WI38 (cell line): ENCODE results near the gene POU5F1.
"Not testable (repeated sequence)": the region's sequence is repeated elsewhere in the genome, so short reads cannot be mapped to it uniquely, and the experiment has no call there.

Experiments
- H3K4me3 ChIP-seq: 2 replicates; pipeline ENCODE4 v1.5.1; 2011; ENCODE audit warnings: low read depth, mild to moderate bottlenecking, control low read depth, low read length
- CTCF ChIP-seq: IDR thresholded peaks from 2 replicates; pipeline ENCODE4 v1.5.1; 2012; ENCODE audit warnings: low read depth, mild to moderate bottlenecking, control low read depth, low read length

The POU5F1 gene

DNA sequence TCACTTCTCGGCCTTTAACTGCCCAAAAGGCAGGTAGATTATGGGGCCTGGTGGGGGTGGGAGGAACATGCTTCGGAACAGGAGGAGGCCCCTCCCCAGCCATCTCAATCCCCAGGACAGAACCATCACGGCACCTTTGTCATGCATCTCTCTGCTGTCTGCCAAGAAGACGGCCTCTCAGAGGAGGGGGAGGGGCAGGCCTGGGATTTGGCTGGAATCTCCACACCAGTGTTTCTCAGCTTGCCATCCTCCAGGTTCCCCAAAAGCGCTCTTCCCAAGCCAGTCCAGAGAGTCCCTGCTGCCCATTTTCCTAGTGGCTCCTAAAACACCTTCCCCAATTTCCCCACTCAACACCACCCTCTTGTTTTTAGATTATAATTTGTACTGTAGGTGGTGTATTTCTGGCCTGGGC, 2.5 kb upstream of the POU5F1 start:
- no peak for TF ChIP-seq CTCF

GRCh38 chr6:31171931-31172905, 1.7 kb upstream of the POU5F1 start:
- TF ChIP-seq CTCF = no peak
- no peak overlapping the region for H3K4me3 ChIP-seq

More for the DNA sequence above, 2.5 kb upstream of the POU5F1 start:
- H3K4me3 ChIP-seq = no peak overlapping the region

DNA sequence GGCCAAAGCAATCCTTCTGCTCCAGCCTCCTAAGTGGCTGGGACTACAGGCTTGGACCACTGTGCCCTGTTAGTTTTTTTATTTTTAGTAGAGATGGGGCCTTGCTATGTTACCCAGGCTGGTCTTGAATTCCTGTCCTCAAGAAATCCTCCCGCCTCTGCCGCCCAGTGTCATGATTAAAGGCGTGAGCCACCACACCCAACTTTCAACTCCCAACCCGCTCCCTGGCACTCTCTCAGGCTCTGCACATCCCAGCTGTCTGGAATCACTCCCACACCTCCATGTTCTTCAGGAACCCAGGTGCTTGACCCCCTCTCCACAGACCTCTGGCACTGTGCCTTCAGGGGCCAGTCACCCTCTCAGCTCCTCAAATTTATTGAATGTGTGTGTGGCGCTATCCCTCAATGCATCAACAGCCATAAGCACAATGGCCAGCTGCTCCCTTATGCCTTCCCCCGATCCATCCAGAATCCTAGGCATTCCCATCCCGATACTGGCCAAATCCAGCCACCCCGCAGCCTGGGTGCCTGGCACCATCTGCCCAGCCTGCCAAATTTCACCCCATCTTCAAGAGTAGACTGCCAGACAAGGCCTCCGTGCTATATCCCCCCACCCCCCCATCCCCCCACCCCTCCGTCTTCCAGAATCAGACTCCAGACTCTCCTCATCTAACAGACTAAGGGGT, 647 bp upstream of the POU5F1 start:
- H3K4me3 ChIP-seq = no peak overlapping the region
- no peak for TF ChIP-seq CTCF

DNA sequence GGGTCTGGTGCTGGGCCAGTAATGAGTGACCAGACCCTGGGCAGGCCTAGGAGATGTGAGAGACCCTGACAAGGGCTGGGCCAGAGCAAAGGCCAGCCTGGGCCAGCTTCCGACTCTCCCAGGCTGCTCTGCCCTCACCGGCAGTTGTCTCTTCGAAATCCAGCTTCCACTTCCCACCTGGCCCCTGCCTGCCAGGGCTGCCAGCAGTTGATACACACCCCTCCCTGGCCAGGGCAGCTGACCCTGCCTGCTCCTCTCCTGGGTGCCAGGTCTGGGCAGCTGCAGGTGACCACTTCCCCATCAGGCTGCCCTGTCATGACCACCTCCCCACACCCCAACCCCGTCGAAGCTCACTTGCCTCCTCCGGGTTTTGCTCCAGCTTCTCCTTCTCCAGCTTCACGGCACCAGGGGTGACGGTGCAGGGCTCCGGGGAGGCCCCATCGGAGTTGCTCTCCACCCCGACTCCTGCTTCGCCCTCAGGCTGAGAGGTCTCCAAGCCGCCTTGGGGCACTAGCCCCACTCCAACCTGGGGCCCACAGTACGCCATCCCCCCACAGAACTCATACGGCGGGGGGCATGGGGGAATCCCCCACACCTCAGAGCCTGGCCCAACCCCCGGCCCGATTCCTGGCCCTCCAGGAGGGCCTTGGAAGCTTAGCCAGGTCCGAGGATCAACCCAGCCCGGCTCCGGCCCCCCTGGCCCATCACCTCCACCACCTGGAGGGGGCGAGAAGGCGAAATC, 453 bp downstream of the POU5F1 start:
- H3K4me3 ChIP-seq = not testable (repeated sequence)

DNA sequence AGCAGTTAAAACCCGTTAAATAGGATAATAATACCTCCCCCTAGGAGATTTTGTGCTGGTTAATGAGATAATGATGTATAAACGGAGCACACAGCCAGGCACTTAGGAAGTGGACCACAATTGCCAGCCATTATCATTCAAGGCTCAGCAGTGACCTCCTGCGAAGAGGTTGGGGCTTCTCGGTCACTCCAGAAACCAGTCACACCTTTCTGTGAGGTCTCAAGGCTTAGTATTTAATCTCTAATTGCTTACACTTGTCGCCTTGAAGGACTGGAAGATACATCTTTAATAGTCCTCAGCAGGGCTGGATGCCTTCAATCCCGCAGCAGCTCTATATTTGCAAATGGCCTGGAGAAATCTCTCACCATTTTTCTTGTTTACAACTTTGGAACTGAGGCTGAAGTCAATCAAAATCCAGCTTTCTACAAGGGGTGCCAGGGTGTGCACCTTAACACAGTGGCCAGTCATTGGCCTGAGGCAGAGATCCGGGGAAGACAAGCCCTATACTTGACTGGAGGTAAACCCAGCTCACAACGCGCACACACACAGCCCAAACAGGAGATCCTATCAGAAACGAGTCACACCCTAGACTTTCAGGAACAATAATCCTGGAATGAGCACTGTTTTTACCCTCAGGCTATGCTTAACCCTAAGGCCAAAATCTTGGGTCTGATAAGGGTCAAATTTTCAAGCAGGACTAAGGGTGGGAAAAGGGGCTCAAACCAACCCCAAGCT, 1.2 kb downstream of the POU5F1 start:
- TF ChIP-seq CTCF = no peak

DNA sequence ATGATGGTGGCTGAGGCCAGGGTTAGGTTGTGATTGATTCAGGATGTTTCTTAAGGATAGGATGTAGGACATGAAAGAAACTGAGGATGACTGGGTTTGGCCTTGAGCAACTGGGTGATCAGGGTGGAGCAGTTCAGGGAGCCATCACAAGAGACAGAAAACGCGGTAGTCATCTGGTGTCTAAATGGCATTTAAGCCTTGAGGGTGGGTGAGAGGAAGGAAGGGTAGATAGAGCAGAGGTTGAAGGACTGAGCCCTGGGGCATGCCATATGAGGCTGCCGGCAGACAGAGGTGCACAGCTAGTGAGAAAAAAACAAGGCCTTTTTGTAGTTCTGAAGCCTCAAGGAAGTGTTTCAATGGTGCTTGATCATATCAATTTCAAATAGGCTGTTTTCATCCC, 1.9 kb downstream of the POU5F1 start:
- no peak overlapping the region for H3K4me3 ChIP-seq
- no peak for TF ChIP-seq CTCF

More for the DNA sequence above, 1.2 kb downstream of the POU5F1 start:
- H3K4me3 ChIP-seq = no peak overlapping the region

- H3K4me3 ChIP-seq = no peak overlapping the region
- no peak for TF ChIP-seq CTCF
Observed at GRCh38 chr6:31165986-31166385, 4.5 kb downstream of the POU5F1 start.

GRCh38 chr6:31165064-31165832, 5.2 kb downstream of the POU5F1 start:
- H3K4me3 ChIP-seq = not testable (repeated sequence)

GRCh38 chr6:31164475-31165063, 5.9 kb downstream of the POU5F1 start:
- H3K4me3 ChIP-seq = not testable (repeated sequence)
